Hematopoietic multipotent progenitor cell treated with erythropoietin and hydrocortisone succinate and interleukin-3 and kit ligand, for 8 days (in vitro differentiated cells): ENCODE results near the gene RBM28.

Source experiments
- DNase-seq: peaks from one replicate; pipeline ENCODE4 v3.0.0-alpha.2; 2015

The RBM28 gene

GRCh38 chr7:128255271-128255670 is 88.4 kb downstream of the RBM28 start:
- no peak for DNase-seq

GRCh38 chr7:128254470-128254869 is 89.2 kb downstream of the RBM28 start:
- DNase-seq = no peak

- no peak for DNase-seq
Observed at GRCh38 chr7:128253701-128254100, 90.0 kb downstream of the RBM28 start.

DNA sequence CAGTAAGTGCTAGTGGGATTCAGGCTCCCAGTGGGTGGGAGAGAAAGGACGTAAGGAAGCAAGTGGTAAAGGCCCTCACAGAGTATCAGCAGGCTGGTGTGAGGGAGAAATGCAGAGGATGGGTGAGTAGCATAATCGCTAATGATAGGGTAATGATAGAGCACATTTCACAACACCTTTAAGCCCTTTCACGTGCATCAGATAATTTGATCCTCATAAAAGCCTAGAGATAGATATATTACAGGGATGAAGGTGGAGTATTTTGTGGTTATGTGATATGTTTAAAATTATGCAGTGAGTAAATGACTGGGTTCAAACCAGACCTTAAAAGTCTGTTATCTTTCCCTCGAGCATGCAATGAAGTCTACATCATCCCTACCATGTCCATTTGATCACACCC is 92.4 kb downstream of the RBM28 start:
- DNase-seq = no peak
